NCI-H1694 treated with DMSO at 0.1 percent for 48 hours (cell line): ENCODE data around the gene TAF4.
"Not testable (repeated sequence)": the region's sequence is repeated elsewhere in the genome, so short reads cannot be mapped to it uniquely, and the experiment has no call there.

Experiments used
- DNase-seq: peaks from one replicate; lab custom pipeline; 2025; lab: John Stamatoyannopoulos, UW

TAF4 gene

GRCh38 chr20:62003567-62004405 is 61.9 kb downstream of the TAF4 start:
- DNase-seq: no peak

GRCh38 chr20:62002882-62003480 is 62.7 kb downstream of the TAF4 start:
- no peak for DNase-seq

GRCh38 chr20:62001178-62001715 is 64.4 kb downstream of the TAF4 start:
- no peak for DNase-seq

- DNase-seq: no peak
These were observed 67.1 kb downstream of the TAF4 start for GRCh38 chr20:61998343-61999121.

GRCh38 chr20:61997891-61998290 is 67.8 kb downstream of the TAF4 start:
- DNase-seq: no peak

- no peak for DNase-seq
These were observed 68.3 kb downstream of the TAF4 start for GRCh38 chr20:61997372-61997771.

GRCh38 chr20:61994546-61994945 is 71.1 kb downstream of the TAF4 start:
- no peak for DNase-seq

GRCh38 chr20:61993058-61993457 is 72.6 kb downstream of the TAF4 start:
- no peak for DNase-seq

- DNase-seq: no peak
These were observed 74.2 kb downstream of the TAF4 start for GRCh38 chr20:61991476-61991875.

- no peak for DNase-seq
These were observed 75.2 kb downstream of the TAF4 start for GRCh38 chr20:61990484-61990883.

GRCh38 chr20:61989741-61990140 is 75.9 kb downstream of the TAF4 start:
- DNase-seq: no peak

GRCh38 chr20:61988665-61989064 is 77.0 kb downstream of the TAF4 start:
- no peak for DNase-seq

- DNase-seq: no peak
These were observed 78.8 kb downstream of the TAF4 start for GRCh38 chr20:61986762-61987321.

- DNase-seq: no peak
These were observed 80.6 kb downstream of the TAF4 start for GRCh38 chr20:61985096-61985495.

GRCh38 chr20:61984431-61984830 is 81.2 kb downstream of the TAF4 start:
- not testable (repeated sequence) for DNase-seq

- DNase-seq: no peak
These were observed 81.7 kb downstream of the TAF4 start for GRCh38 chr20:61983965-61984364.

- DNase-seq: no peak
These were observed 82.7 kb downstream of the TAF4 start for GRCh38 chr20:61982951-61983315.

GRCh38 chr20:61982191-61982950 is 83.3 kb downstream of the TAF4 start:
- DNase-seq: no peak

GRCh38 chr20:61981691-61982090 is 84.0 kb downstream of the TAF4 start:
- DNase-seq: not testable (repeated sequence)

GRCh38 chr20:61980647-61981583 is 84.8 kb downstream of the TAF4 start:
- no peak for DNase-seq
